Epidermal melanocyte (primary cell): ENCODE results near the gene TUBD1.
"Not testable (repeated sequence)": the region's sequence is repeated elsewhere in the genome, so short reads cannot be mapped to it uniquely, and the experiment has no call there.

Source experiments
- DNase-seq: peaks from one replicate; pipeline ENCODE4 v3.0.0; 2011; ENCODE audit warnings: low spot score; ENCODE audit not compliant: insufficient read length

Gene TUBD1

DNA sequence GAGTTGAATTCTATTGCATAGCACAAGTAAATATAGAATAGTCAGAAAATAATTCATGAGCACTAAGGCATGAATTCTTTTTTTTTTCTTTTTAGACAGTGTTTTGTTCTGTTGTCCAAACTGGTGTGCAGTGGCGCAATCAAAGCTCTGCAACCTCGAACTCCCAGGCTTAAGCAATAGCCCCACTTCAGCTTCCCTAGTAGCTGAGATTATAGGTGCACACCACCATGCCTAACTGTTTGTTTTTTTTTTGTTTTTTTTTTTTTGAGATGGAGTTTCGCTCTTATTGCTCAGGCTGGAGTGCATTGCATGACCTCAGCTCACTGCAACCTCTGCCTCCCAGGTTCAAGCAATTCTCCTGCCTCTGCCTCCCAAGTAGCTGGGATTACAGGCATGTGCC is 16.6 kb downstream of the TUBD1 start:
- no peak for DNase-seq

DNA sequence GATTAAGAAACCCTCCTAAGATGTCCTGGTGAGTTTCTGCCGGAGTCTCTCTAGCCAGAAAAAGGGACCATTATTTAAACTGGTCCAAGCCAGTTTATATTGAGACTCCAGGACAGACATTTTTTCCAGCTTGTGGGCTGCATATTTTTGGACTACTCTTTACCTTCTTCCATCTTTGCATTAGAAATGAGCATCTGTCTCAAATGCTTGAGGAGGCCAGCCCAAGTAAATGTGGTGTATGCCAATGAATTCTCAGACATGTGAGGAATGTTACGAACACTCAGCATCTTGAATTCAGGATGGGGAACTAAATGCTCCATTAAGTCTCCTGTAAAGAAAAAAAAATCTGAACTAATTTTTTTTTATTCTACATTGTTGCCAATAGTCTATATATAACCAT is 18.4 kb downstream of the TUBD1 start:
- DNase-seq, result no peak

DNA sequence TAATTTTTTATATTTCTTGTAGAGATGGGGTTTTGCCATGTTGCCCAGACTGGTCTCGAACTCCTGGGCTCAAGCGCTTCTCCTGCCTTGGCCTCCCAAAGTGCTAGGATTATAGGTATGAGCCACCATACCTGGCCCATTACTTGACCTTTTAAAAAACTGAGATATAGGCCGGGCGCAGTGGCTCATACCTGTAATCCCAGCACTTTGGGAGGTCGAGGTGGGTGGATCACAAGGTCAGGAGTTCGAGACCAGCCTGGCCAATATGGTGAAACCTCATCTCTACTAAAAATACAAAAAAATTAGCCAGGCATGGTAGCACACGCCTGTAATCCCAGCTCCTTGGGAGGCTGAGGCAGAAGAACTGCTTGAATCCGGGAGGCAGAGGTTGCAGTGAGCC is 19.3 kb downstream of the TUBD1 start:
- not testable (repeated sequence) for DNase-seq

DNA sequence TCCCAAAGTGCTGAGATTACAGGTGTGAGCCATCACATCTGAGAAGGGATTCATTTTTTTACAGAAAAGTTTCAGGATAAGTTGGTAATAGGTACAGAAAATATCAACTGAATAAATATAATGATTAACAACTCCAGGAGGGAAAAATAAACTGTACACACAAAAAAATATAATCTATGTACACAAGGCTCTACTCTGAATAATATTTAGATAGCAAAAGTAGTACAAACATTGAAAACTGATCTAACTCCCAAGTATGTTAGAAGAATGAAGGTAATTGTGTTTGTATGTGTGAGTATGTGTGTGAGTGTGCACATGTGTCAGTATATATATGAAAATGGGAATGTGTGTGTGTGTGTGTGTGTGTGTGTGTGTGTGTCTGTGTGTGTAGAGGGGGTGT is 20.4 kb downstream of the TUBD1 start:
- DNase-seq, result no peak

DNA sequence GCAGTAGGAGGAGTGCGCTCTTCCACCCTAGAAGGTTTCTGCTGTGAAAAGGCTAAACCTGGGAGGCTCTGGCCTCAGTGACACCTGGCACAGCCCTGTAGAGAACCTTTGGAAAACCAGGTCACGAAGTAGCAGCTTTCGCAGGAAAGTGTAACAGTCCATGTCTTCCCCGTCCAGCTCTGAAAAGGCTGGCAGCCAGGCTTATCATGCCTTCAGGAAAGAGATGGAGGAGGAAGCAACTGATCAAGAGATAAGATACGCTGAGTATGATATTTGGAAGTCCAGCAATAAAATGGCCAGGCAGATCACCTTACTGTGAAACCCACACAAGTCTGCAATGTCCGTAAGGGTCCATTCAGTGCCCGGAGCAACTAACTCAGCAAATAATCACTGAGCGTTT is 22.3 kb downstream of the TUBD1 start:
- DNase-seq, result no peak

DNA sequence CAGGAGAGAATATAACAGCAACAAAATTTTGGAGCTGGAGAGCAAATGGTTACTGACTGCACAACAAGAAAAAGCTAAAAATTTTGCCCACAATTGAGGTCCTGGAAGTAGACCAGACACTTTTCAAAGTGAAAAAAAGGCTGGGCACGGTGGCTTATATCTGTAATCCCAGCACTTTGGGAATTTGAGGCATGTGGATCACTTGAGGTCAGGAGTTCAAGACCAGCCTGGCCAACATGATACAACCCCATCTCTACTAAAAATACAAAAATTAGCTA is 22.9 kb downstream of the TUBD1 start:
- no peak for DNase-seq

DNA sequence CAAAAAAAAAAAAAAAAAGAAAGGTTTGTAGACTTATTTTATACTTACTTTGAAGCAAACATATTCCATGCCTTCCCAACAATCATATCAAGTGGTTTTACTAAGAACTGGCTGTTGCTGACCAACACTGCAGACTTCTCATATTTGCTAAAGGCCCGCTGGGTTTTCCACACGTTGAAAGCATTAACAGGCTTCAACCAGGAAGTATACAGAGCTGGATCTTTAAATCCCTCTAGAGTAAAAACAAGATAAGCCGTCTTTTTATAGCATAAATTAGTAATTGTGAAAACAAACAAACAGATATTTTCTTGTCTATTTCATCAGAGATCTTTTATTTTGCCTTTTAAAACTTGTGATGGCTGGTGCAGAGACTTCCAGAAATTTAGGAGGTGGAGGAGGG is 29.1 kb downstream of the TUBD1 start:
- no peak for DNase-seq

DNA sequence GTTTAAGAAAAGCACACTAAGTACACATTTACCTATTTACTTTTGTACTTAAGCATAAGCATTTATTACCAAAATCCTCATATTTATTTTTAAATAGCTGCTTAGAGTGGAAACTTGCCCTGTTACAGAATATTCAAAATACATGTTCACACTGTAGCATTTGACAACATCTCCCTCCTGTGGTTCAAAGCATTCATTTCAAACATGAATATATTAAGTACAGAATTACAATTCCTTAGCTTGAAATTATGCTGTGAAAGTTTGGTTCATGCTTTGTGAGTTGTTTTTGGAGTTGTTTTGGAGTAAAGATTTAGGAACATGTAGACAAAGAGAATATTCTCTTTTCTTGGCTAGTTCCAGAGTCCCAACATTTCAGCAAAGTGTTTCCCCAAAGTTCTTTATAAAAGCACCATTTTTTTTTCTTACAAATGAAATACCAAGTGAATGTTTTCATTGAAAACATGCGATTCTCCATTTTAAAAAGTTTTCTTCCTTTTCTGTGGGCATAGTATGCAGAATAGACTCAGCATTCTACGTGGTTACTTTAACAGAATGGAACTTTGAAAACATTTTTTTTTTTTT is 33.2 kb downstream of the TUBD1 start:
- no peak for DNase-seq

DNA sequence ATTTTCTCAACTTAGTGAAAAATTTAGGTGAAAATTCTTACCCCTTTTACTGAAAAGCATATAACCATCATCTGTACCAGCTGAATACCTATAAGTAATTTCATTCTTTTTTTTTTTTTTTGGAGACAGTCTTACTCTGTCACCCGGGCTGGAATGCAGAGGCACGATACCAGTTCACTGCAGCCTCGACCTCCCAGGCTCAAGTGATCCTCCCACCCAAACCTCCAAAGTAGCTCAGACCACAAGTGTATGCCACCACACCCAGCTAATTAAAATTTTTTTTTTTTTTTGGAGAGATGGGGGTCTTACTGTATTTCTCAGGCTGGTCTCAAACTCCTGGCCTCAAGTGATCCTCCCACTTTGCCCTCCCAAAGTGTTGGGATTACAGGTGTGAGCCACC is 33.8 kb downstream of the TUBD1 start:
- DNase-seq, result no peak

DNA sequence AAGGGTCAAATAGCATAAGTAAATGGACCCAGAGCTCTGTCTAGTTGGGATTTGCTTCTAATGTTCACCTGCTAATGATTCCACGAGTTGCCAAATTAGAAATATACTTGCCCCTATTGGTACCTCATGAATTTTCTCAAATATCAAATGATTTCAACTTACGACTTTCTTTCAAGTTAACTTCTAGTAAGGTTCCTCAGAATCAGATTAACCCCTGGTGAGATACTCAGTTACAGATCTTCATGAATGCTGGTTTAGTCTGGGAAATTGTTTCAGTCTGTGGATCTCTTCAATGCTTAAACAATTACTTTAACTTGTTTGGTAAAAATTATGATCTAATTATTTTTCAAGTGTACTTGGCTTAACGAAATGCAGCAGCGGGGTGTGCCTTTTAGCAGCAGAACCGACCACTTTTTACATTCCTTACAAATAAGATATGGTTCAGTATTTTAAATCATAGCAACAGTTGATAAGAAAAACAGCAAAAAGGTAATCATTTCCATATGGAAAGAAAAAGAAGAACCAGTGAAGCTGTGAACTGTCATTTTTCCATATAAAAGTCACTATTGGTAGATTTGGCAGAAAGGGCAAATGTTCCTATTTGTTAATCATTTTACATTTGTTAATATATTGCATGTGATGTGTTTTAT is 34.5 kb downstream of the TUBD1 start:
- DNase-seq, result no peak

DNA sequence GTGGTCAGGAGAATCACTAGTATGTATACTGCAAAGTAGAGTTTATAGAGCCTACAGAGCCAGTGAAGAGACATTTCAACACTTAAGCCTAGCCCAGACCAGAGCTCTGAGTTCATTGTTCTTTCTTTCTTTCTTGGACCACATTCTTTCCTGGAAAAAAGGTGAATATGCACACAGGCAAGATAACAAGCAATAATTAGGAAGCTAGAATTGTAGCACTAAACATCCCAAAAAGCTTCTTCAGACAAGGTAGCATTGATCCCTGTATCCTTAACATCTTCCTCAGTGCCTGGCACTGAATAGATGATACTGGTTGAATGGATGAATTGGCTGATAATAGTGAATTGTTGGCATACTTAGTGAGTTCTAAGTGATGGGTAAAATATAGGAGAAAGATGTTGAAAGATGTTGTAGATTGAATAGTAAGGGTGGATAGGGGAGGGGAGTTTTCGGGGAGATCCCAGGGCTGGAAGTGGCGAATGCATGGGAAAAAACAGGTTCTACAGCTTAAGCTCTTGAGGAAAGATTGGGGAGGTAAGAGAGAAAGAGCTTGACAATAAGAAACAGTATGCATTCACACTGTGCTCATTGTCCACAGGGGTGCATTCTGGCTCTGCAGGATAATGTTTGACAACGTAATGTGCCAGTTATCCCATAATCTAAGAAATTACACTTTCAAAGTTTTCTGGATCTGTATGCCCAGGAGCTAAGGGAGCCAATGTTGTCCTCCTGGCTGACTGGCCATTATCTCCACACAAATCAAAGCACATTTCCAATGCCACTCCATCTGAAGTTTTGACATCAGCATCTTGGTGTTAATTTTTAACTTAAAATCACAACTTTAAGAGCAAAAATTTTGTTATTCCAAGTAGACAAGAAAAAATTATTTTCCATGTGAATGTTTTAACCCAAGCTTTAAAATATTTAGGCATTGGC is 35.6 kb downstream of the TUBD1 start:
- DNase-seq, result no peak

DNA sequence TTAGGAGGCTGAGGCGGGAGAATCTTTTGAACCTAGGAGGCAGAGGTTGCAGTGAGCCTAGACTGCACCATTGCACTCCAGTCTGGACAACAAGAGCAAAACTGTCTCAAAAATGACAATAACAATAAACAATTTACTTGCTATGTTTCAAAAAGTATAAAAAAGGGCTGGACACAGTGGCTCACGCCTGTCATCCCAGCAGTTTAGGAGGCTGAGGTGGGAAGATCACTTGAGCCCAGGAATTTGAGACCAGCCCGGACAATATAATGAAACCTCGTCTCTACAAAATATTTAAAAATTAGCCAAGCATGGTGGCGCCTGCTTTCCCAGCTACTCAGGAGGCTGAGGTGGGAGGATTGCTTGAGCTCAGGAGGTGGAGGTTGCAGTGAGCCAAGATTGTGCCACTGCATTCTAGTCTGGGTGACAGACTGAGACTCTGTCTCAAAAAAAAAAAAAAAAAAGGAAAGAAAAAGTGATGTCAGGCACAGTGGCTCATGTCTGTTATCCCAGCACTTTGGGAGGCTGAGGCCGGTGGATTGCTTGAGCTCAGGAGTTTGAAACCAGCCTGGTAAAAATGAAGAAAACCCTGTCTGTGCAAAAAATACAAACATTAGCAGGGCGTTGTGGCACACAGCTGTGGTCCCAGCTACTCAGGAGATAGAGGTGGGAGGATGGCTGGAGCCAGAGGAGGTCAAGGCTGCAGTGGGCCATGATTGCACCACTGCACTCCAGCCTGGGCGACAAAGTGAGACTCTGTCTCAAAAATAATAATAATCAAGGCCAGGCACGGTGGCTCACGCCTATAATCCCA is 38.6 kb downstream of the TUBD1 start:
- DNase-seq, result not testable (repeated sequence)

DNA sequence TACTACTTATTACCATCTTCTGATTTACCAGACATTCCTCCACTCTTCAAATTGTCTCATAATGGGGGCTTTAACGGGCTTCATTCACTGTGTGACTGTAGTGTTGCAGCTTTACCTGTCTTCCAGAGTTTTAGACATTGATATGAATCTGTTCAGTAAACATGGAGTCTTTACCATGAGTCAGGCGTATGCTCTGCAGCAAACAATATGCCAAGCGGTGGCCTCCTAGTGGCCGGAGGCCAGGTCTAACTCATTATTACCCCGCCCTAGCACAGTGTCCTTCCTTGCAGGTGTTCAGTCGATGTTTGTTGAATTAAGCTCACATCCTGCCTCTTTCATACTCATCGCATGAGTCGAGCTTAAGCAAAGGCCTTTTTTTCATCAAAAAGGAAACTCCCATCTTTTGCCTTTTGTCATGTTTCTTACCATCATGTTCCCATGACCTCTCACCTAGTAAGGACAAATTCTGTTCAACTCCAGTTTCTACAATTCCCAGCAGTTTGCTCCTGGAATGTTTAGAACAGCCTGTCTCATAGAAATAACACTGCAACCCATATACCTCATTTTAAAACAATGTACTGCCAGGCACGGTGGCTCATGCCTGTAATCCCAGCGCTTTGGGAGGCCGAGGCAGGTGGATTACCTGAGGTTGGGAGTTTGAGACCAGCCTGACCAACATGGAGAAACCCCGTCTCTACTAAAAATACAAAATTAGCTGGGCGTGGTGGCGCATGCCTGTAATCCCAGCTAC is 39.4 kb downstream of the TUBD1 start:
- DNase-seq, result no peak

DNA sequence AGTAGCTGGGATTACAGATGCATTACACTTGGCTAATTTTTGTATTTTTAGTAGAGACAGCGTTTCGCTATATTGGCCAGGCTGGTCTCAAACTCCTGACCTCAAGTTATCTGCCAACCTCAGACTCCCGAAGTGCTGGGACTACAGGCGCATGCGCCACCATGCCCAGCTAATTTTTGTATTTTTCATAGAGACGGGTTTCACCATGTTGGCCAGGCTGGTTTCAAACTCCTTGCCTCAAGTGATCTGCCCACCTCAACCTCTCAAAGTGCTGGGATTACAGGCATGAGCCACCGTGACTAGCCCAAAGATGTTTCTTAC is 39.9 kb downstream of the TUBD1 start:
- not testable (repeated sequence) for DNase-seq

DNA sequence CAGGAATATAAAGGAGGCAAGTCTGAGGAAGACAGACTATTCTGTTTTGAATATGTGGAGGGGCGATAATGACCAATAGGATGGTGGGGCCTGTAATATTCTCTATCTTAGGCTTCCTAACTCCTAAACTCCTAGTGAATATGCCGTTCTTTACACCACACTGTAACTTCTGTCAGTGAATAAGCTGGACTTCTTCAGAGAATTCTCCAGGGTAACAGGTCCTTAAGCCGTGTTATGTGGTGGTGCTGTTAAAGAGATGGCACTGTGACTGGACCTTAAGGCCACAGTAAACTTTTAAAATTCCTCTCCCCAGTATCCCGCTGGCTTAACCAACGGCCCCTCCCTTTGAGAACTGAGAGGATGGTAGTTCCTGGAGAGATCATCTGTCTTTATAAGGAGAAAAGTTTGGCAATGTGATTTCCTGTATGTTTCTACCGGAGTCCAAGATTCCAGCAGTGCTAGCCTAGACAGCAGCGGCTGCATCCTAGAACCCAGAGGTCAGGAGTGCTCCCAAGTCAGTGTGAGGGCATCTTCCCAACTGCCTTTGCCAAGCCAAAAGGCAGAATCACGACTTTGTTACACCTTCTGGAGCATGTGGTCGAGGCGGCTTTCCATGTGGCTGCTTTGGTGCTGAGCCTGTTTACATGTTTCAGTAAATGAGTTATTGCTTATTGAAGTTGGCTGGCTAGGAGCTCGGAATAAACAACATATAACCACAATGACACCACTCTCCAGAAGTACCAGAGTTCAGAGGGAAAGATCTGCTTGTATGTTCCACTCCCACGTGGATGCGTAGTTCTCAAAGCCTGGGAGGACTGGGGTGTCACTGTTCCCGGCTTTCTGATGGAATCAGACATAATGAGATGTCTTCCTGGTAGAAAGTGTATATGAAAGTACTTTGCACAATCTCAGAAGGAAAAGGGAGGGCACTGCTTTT is 41.0 kb downstream of the TUBD1 start:
- peak; percentile 14 for DNase-seq

DNA sequence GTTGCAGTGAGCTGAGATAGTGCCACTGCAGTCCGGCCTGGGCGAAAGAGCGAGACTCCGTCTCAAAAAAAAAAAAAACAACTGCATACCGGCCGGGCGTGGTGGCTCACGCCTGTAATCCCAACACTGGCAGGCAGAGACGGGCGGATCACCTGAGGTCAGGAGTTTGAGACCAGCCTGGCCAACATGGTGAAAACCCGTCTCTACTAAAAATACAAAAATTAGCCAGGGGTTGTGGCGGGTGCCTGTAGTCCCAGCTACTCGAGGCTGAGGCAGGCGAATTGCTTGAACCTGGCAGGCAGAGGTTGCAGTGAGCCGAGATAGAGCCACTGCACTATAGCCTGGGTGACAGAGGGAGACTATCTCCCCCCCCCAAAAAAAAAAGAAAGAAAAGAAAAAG is 42.4 kb downstream of the TUBD1 start:
- not testable (repeated sequence) for DNase-seq

DNA sequence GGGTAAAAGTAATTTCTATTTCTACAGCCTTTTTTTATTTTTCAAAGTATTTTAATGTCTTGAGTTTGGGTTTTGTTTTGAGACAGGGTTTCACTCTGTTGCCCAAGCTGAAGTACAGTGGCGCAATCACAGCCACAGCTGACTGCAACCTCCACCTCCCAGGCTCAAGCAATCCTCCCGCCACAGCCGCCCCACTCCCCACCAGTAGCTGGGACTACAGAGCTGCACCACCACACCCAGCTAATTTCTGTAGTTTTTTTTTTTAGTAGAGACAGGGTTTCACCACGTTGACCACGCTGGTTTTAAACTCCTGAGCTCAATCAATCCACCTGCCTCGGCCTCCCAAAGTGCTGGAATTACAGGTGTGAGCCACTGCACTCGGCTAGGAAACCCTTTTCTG is 44.0 kb downstream of the TUBD1 start:
- DNase-seq, result no peak

DNA sequence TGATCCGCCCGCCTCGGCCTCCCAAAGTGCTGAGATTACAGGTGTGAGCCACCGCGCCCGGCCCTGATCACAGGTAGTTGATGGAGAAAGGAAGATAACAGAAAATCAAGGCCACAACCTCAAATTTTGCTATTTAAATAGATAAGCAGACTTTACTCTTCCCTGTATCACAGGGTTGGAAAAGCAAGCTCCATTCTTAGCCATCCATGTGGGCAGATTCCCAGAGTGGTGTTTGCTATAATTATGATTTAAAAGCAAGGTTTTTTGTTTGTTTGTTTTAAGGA is 44.4 kb downstream of the TUBD1 start:
- no peak for DNase-seq

DNA sequence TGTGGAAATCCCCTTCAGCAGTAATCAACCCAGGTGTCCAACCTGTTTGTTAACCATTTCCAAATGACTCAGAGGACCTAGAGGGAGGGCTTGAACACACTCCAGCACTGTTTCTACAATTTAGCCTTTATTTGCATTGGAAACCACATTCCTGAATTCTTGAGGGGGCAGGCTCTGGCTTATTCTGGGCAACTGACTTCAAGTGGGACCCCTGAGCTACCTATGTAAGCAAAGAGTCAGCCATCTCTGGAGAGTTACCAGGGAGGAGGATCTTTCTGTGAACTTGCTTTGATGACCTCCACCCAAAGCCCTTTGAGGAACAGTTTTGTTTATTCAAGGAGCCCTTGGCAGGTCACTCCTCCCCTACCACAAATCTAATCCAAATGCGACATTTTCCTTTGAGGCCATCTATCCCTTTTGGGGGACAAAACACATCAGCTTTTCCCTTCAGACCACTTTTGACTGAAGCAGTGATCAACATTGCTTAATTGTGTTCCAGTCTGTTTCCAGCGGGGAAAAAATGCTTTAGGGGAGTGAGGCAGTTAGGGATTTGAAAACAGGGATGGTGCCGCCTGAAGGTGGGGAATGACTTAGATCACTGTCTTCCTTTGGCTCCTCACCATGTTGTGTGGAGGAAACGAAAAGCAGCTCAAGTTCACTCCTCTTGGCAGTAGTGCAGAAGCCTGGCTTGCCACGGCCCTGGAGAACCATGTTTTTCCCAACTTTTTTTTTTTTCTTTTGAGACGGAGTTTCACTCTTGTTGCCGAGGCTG is 46.2 kb downstream of the TUBD1 start:
- DNase-seq, result peak; percentile 13
